ENCODE measurements around the gene SULT6B1.

DNA sequence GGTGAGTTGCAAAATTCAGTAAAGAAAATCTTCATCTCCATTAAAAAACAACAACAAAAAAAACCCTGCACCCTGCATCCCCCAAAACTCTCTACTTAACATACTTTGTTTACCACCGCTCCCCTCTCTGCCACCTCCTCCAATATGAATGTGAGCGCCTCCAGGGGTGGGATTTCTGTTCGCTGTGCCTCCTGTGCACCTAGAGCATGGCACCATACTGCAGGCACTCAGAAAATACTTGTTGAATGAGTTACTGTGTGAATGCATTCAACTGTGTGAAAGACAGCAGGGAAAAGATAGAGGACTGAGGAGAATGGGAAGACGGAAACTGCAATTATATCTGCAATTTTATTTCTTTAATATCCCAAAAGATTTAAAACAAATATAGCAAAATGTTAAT lies 38.4 kb upstream of the SULT6B1 start:
- TF ChIP-seq CTCF (conservative IDR thresholded peaks at IDR 0.05) (no peak), EZH2 (IDR thresholded peaks at IDR 0.05; ENCODE audit: low read depth) (no peak)

All from PC-9 (cell line).